Activated T-helper 17 cell treated with anti-CD3 and anti-CD28 coated beads, Interleukin-2, amount 50 U/mL, for 72 hours (primary cell): Measurements from ENCODE around the gene ARHGAP26. TPM values are rescaled to one million over a fixed set of nuclear protein-coding genes. Genes with fewer than 3 reads are reported as not detected.
"Not testable (repeated sequence)": the region's sequence is repeated elsewhere in the genome, so short reads cannot be mapped to it uniquely, and the experiment has no call there.

ENCODE experiments used
- ATAC-seq: fragments of 150-1000 bp; cut with Tn5 transposase; replicated peaks from 2 replicates; pipeline ENCODE4 v1.10.0; 2021; ENCODE audit warnings: mild to moderate bottlenecking, moderate library complexity
- H3K27ac Mint-ChIP-seq: one replicate; pipeline ENCODE4 v1.8.0; 2022; ENCODE audit warnings: mixed read lengths
- H3K27me3 Mint-ChIP-seq: one replicate; pipeline ENCODE4 v1.8.0; 2022; ENCODE audit warnings: mixed read lengths
- H3K36me3 Mint-ChIP-seq: one replicate; pipeline ENCODE4 v1.8.0; 2022; ENCODE audit warnings: low read depth, mild to moderate bottlenecking, mixed read lengths
- H3K4me1 Mint-ChIP-seq: one replicate; pipeline ENCODE4 v1.8.0; 2022; ENCODE audit warnings: mixed read lengths
- H3K4me3 Mint-ChIP-seq: one replicate; pipeline ENCODE4 v1.8.0; 2022; ENCODE audit warnings: mild to moderate bottlenecking, mixed read lengths
- H3K9me3 Mint-ChIP-seq: one replicate; pipeline ENCODE4 v1.8.0; 2022; ENCODE audit warnings: mixed read lengths
- total RNA-seq, 2 donors: library from RNA; stranded (reverse); gene quantifications; one replicate each; pipeline ENCODE4 v1.2.3, GENCODE V29; 2022

ARHGAP26 gene
- total RNA-seq, 2 donors from 2014 or later = 7.8 to 12.0 TPM

DNA sequence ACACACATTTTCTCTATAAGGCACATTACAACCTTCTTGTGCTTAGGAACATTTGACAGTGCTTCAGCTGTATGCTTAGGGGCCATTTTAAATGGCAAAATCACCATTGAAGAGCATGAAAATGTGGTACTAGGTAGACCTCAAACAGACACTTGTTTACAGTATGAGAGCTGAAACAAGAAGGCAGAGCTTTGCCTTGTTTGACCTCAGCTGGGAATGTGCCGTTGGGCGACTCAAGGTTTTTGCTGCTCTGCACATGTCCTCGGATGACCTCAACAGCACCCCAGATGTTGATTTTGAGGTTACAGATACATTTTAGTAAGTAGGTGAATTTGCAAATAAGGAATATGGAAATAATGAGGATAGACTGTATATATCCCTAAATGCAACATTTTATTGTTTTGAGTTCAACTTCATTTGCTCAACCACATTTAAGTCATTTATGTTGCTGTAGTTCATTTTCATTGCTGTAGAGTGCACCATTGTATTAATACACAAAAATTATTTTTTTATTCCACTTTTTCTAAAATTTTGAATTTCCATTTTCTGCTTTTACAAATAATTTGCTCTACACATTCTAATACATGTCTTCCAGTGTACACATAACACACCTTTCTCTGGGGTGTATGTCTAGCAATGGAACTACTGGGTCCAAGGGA lies 426.6 kb downstream of the ARHGAP26 start:
- peaks cover 9% of the 10 kb centered on the region for H3K4me1 Mint-ChIP-seq
- no peak for ATAC-seq
- peak overlapping the region; percentile 31 for H3K27ac Mint-ChIP-seq
- no peaks in the 10 kb centered on the region for H3K36me3 Mint-ChIP-seq
- no peaks in the 10 kb centered on the region for H3K27me3 Mint-ChIP-seq
- peaks cover 7% of the 10 kb centered on the region for H3K9me3 Mint-ChIP-seq
- no peak overlapping the region for H3K4me3 Mint-ChIP-seq

DNA sequence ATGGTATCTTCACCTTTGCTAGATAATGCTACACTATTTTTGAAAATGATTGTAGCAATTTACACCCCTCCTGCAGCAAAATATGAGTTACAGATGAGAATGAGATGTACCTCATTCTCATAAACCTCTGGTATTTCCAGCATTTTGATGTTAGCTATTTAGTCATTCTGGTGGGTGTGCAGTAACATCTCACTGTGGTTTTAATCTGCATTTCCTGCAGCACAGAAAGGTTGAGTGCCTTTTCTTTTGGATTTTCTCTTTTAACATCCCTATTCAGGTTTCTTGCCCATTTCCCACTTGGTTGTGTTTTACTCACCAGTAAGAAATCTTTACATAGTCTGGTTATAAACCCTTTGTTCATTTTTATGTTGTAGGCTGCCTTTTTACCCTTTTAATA lies 427.1 kb downstream of the ARHGAP26 start:
- H3K9me3 Mint-ChIP-seq = peaks cover 3% of the 10 kb centered on the region
- H3K4me1 Mint-ChIP-seq = peaks cover 9% of the 10 kb centered on the region
- H3K4me3 Mint-ChIP-seq = no peak overlapping the region
- no peaks in the 10 kb centered on the region for H3K36me3 Mint-ChIP-seq
- H3K27ac Mint-ChIP-seq = peak overlapping the region; percentile 31
- peak; percentile 88 for ATAC-seq
- no peaks in the 10 kb centered on the region for H3K27me3 Mint-ChIP-seq

DNA sequence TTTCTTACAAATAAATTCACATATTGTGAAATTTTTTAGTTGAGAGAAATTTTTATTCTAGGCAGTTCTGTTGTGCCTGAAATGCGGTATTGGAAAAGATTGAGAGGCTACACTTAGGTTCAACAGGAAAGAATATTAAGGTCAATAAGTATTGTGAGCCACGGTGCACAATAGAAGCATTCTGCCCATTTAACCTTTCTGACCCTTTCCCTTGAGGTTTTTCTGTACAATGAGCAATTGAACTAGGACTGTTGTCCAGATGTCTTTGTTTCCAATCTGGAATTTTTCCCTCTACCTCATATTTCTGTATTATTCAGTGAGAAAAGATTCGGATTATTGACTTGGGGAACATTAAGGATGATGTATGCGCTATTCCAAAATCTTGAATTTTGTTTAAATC lies 428.2 kb downstream of the ARHGAP26 start:
- Mint-ChIP-seq H3K4me1 (peaks cover 9% of the 10 kb centered on the region), H3K9me3 (peaks cover 3% of the 10 kb centered on the region), H3K27ac (no peak overlapping the region), H3K27me3 (no peaks in the 10 kb centered on the region), H3K4me3 (no peak overlapping the region), H3K36me3 (no peaks in the 10 kb centered on the region)
- no peak for ATAC-seq

DNA sequence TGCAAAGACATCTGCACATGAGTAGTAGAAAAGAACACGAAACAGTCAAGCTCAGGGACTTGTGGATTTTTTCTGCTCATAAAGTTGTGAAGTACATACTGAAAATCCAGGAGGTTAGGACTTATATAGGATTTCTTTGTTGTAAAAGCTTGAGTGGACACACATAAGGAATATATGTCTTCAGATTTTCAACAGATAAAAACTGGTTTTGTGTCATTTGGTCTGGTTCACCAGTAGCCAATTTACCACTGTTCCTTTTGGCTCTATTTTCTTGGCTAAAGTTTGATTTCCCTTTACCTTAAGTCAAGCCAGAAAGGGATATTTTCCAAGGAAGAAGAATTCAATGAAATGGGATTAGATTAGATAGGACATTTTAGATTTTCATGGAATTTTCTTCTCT lies 429.0 kb downstream of the ARHGAP26 start:
- H3K4me1 Mint-ChIP-seq = peaks cover 9% of the 10 kb centered on the region
- H3K36me3 Mint-ChIP-seq = no peaks in the 10 kb centered on the region
- ATAC-seq = no peak
- no peak overlapping the region for H3K27ac Mint-ChIP-seq
- H3K27me3 Mint-ChIP-seq = no peaks in the 10 kb centered on the region
- H3K9me3 Mint-ChIP-seq = peaks cover 3% of the 10 kb centered on the region
- H3K4me3 Mint-ChIP-seq = no peak overlapping the region

DNA sequence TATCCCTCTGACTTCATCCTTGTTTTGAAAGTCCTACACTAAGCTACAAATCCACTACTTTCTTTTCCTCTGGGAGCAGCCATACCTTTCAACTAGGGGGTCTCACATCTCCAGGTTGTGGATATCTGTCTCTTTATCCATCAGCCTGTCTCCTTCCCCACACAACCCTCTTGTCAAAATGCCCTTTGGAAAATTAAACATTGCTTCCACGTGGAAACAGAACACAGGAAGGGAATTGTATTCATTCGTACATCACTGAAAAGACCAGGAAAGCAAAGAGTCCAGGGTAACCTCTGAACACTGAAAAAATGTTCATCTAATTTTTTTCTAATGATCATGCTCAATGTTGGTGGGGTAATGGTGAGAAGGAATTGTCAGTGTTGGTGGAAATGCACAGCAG lies 429.7 kb downstream of the ARHGAP26 start:
- ATAC-seq = no peak
- H3K27ac Mint-ChIP-seq = no peak overlapping the region
- H3K36me3 Mint-ChIP-seq = no peaks in the 10 kb centered on the region
- H3K4me3 Mint-ChIP-seq = no peak overlapping the region
- H3K4me1 Mint-ChIP-seq = peaks cover 9% of the 10 kb centered on the region
- no peaks in the 10 kb centered on the region for H3K27me3 Mint-ChIP-seq
- peaks cover 3% of the 10 kb centered on the region for H3K9me3 Mint-ChIP-seq

DNA sequence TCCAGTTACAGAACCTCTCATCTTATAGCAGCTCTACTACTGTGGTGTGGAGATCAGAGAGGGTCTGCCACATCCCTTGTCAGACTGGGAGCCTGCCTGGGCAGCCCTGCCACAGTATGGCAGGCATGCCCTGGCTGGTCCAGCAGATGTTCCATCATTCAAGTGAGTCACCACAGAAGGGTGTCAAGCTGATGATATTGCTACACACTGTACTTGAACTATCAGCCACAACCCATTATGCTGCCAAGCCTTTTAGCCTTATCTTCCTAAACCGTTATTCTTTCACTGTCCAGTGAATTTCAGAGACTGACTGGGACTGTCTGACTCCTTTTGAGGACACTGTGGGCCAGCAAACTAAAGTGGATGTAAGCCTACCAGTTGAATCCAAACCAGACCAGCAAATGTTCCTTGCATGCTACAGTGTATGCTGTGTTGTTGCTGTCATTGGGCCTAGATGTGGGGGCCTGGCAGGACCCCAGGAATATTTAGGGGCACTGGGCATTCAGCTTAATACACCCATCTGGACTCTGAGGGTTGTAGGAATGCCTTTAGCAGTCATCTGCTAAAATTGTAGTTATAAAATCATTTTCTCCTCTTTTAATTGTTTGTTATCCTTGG lies 430.7 kb downstream of the ARHGAP26 start:
- no peaks in the 10 kb centered on the region for H3K36me3 Mint-ChIP-seq
- H3K27me3 Mint-ChIP-seq = no peaks in the 10 kb centered on the region
- no peak overlapping the region for H3K4me3 Mint-ChIP-seq
- H3K9me3 Mint-ChIP-seq = peaks cover 3% of the 10 kb centered on the region
- H3K27ac Mint-ChIP-seq = no peak overlapping the region
- peaks cover 10% of the 10 kb centered on the region for H3K4me1 Mint-ChIP-seq
- ATAC-seq = peak; percentile 49

DNA sequence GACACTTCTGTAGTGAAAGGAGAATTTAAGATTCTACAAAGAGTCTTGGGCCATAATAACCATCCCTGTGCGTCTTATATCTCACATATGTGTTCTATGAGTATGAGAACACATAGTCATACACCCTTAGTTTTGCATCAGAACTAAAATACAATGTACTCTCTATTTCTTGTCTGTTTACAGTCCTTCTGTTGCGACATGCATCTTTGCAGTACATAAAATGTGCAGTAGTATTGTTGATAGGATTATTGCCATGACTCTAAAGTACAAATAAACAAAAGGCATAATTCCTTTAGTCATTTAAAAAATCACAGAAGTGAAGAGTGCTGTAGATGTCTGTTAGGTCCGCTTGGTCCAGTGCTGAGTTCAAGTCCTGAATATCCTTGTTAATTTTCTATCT lies 431.4 kb downstream of the ARHGAP26 start:
- H3K27me3 Mint-ChIP-seq = no peaks in the 10 kb centered on the region
- peaks cover 17% of the 10 kb centered on the region for H3K4me1 Mint-ChIP-seq
- peaks cover 3% of the 10 kb centered on the region for H3K9me3 Mint-ChIP-seq

DNA sequence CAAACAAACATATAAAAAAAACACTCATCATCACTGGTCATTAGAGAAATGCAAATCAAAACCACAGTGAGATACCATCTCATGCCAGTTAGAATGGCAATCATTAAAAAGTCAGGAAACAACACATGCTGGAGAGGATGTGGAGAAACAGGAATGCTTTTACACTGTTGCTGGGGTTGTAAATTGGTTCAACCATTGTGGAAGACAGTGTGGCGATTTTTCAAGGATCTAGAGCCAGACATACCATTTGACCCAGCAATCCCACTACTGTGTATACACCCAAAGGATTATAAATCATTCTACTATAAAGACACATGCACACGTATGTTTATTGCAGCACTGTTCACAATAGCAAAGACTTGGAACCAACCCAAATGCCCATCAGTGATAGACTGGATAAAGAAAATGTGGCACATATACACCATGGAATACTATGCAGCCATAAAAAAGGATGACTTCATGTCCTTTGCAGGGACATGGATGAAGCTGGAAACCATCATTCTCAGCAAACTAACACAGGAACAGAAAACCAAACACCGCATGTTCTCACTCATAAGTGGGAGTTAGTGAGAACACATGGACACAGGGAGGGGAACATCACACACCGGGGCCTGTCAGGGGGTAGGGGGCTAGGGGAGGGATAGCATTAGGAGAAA lies 433.3 kb downstream of the ARHGAP26 start:
- not testable (repeated sequence) for H3K4me3 Mint-ChIP-seq, ATAC-seq, H3K36me3 Mint-ChIP-seq, H3K27me3 Mint-ChIP-seq, H3K27ac Mint-ChIP-seq, H3K9me3 Mint-ChIP-seq
- H3K4me1 Mint-ChIP-seq = peaks cover 19% of the 10 kb centered on the region

More for the DNA sequence above, 431.4 kb downstream of the ARHGAP26 start:
- Mint-ChIP-seq H3K36me3 (no peaks in the 10 kb centered on the region), H3K27ac (no peak overlapping the region), H3K4me3 (no peak overlapping the region)
- ATAC-seq = no peak

DNA sequence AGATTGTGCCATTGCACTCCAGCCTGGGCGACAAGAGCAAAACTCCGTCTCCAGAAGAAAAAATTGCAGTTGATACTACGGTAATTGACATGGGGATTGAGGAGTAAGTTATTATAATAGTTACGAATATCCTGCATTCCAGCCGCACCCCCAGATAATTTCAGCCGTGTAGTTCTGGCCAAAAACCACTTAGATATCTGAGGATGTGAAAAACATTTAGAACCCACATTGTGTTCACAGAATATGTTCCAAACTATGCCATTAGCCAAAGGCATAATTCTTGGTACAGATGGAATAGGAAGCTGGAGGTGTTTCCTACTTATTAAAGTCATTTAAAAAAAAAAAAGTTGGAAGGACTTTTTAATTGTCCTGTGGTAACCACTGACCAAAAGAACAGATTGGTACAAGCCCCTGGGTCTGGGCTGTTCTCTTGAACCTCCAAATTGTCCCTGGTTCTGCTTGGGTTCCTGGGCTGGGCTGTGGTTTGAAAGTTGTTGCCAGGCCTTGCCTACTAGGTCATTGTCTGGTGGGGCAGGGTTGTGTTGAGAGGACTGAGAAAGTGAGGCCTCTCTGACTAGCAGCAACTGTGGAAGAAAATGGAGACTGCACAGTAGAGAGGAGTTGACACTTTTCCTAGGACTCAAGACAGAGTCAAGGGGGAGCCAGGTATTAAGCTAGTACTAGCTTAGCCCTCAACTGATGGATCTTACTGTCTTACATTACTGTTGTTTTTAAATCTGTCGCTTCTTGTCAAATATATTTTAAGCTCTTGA lies 434.5 kb downstream of the ARHGAP26 start:
- no peak overlapping the region for H3K4me3 Mint-ChIP-seq
- no peak for ATAC-seq
- H3K27ac Mint-ChIP-seq = no peak overlapping the region
- H3K4me1 Mint-ChIP-seq = peaks cover 24% of the 10 kb centered on the region
- no peaks in the 10 kb centered on the region for H3K9me3 Mint-ChIP-seq
- H3K36me3 Mint-ChIP-seq = no peaks in the 10 kb centered on the region
- H3K27me3 Mint-ChIP-seq = no peaks in the 10 kb centered on the region

DNA sequence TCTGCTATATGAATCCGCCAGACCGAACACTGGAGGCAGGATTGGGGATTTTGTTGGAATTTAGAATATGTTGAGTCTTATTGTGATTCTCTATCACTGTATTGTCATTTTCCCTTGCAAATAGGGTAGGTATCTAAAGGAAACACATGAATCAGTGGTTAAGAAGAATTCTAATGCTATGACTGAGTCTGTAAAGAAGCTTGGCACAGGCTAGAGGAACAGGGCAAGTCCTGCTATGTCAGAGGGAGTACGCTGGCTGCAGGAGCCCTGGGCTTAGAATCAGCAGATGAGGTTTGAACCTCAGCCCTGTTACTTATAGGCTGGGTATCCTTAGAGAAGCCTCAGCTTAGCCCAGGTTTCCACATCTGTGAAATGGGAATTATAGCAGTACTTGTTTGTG lies 435.2 kb downstream of the ARHGAP26 start:
- no peaks in the 10 kb centered on the region for H3K9me3 Mint-ChIP-seq
- no peak overlapping the region for H3K27ac Mint-ChIP-seq
- H3K27me3 Mint-ChIP-seq = no peaks in the 10 kb centered on the region
- H3K36me3 Mint-ChIP-seq = no peaks in the 10 kb centered on the region
- ATAC-seq = no peak
- no peak overlapping the region for H3K4me3 Mint-ChIP-seq
- H3K4me1 Mint-ChIP-seq = peaks cover 24% of the 10 kb centered on the region

DNA sequence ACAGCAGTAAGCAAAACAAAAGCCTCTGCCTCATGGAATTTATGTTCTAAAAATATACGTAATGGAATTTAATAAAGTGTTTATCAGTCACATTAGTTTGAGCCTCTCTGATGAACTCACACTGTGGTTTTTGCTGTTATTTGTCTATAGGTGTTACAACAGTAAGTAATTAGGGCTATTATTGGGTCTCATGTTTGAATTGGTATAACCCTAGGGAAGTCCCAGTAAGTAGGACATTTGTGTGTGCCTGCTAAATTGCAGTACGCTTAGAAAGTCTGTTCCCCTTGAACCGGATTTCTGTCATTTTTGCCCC lies 435.7 kb downstream of the ARHGAP26 start:
- peaks cover 24% of the 10 kb centered on the region for H3K4me1 Mint-ChIP-seq
- ATAC-seq = no peak
- H3K36me3 Mint-ChIP-seq = no peaks in the 10 kb centered on the region
- no peaks in the 10 kb centered on the region for H3K9me3 Mint-ChIP-seq
- peak overlapping the region; percentile 31 for H3K27ac Mint-ChIP-seq
- H3K27me3 Mint-ChIP-seq = no peaks in the 10 kb centered on the region
- peak overlapping the region; percentile 52 for H3K4me3 Mint-ChIP-seq

DNA sequence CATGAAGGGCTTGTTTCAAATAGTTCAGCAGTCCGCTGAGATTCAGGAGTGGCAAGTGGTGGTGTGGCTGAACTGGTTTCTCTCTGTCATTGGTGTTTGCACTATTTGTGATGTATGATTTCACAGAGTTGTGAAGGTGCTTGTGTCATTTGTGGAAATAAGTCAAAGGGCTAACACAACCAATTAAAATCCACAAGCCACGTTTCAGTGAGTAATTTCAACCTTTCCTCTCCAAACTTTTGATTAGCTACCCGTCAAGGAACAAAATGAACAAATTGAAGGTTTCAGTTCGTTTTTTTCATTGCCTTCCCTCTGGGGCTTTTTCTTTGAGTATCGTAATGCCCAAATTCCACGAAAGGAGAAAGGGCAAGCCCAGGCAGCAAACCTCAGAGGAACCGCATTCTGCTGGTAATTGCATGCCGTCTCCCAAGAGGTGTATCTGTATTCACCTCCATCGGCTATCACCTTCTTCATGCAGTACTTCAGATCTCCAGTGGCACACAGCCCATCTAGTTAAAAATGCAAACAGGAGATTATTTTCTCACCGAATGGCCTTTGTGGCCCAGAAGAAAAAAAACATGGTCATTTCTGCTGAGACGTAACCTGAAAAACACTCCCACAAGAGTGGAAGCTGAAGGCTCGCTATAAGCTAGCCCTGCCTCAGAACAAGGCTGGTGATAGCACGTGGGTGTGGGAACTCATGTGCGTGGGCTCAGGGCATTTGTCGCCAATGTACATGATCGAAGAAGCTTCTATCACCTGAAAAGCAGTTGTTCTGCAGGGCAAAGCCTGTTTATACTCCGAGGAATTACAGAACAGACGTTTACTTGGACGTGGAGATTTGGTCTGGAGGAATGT lies 436.2 kb downstream of the ARHGAP26 start:
- Mint-ChIP-seq H3K36me3 (no peaks in the 10 kb centered on the region), H3K4me1 (peaks cover 24% of the 10 kb centered on the region)

DNA sequence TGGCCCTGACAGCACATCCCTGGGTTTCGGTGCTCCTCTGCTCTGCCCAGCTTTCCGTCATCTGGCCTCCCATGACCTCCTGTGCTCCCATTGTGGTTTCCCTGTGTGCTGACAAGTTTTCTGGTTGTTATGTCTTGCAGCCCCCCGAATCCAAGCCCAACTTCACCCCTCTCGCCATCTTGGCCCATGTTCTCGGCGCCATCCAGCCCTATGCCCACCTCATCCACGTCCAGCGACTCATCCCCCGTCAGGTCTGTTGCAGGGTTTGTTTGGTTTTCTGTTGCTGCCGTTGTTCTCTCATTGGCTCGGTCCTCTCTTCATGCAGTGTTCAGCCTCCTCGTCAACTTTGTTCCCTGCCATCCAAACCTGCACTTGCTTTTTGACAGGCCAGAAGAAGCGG lies 436.9 kb downstream of the ARHGAP26 start:
- Mint-ChIP-seq H3K4me1 (peaks cover 24% of the 10 kb centered on the region), H3K36me3 (no peaks in the 10 kb centered on the region), H3K9me3 (no peaks in the 10 kb centered on the region), H3K27me3 (no peaks in the 10 kb centered on the region), H3K27ac (peak overlapping the region; percentile 31), H3K4me3 (peak overlapping the region; percentile 52)
- ATAC-seq = no peak

More for the DNA sequence above, 436.2 kb downstream of the ARHGAP26 start:
- peak overlapping the region; percentile 31 for H3K27ac Mint-ChIP-seq
- H3K9me3 Mint-ChIP-seq = no peaks in the 10 kb centered on the region
- ATAC-seq = peak; percentile 71
- H3K4me3 Mint-ChIP-seq = peak overlapping the region; percentile 52
- no peaks in the 10 kb centered on the region for H3K27me3 Mint-ChIP-seq
